Psoas muscle (tissue), 8 donors: ENCODE data around the gene WDPCP. TPM values are rescaled to one million over a fixed set of nuclear protein-coding genes. Genes with fewer than 3 reads are reported as not detected.

Experiments
- ATAC-seq, 4 donors: fragments of 200-7000 bp; cut with Tn5 transposase; one replicate each; pipeline ENCODE4 v1.9.1; 2020; ENCODE audit warnings: moderate library complexity in 3 of 4, mild to moderate bottlenecking in 2 of 4
- DNase-seq, 2 donors: peaks; one replicate each; pipeline ENCODE4 v3.0.0-alpha.2; 2020
- H3K27ac ChIP-seq: fragments of 200-600 bp; one replicate; pipeline ENCODE4 v1.8.0; 2022
- H3K27me3 ChIP-seq, 3 donors: fragments of 200-600 bp in 1 of 3; one replicate each; pipeline versions ENCODE4 v1.6.1 to v1.8.0; 2013 to 2022; ENCODE audit warnings: low read length in 2 of 3, mild to moderate bottlenecking in 2 of 3, moderate library complexity in 1 of 3; ENCODE audit not compliant: insufficient read depth in 3 of 3
- H3K36me3 ChIP-seq, 2 donors: fragments of 200-600 bp in 1 of 2; one replicate each; pipeline versions ENCODE4 v1.6.1 to v1.8.0; 2013 to 2022; ENCODE audit warnings: low read depth in 1 of 2, mild to moderate bottlenecking in 1 of 2, moderate library complexity in 1 of 2; ENCODE audit not compliant: insufficient read depth in 1 of 2
- H3K4me1 ChIP-seq: fragments of 200-600 bp; one replicate; pipeline ENCODE4 v1.8.0; 2022
- H3K4me3 ChIP-seq: fragments of 200-600 bp; one replicate; pipeline ENCODE4 v1.8.0; 2022; ENCODE audit warnings: mild to moderate bottlenecking
- H3K9me3 ChIP-seq: fragments of 200-600 bp; one replicate; pipeline ENCODE4 v1.8.0; 2022
- CTCF ChIP-seq: fragments of 200-600 bp; IDR thresholded peaks from one replicate; pipeline ENCODE4 v1.8.0; 2022; ENCODE audit warnings: antibody characterized with exemption
- WGBS, 3 donors: extraction: QIAGEN DNeasy Blood & Tissue Kit; methylation state at CpG; one replicate each; pipeline versions ENCODE4 v1.1.6 to v1.1.7; 2013; 5-methylcytosine and 5-hydroxymethylcytosine counted together
- intact Hi-C, 2 donors: fragments of 100-400 bp; cut with DNase I; formaldehyde crosslinking; loops; one replicate each; pipeline versions ENCODE4 v1.11.0 to v1.14.2; 2022
- polyA plus RNA-seq, 3 donors: library from polyadenylated mRNA; stranded (reverse); fragments of 200-250 nt; gene quantifications; one replicate each; pipeline ENCODE4 v1.2.3, GENCODE V29; 2013
- total RNA-seq, 4 donors: library from RNA; stranded (reverse); fragmentation: NEBNext Ultra II Directional in 2 of 4; extraction: Animal tissue kit (Norgen Biotek cat#: 25700) in 2 of 4; gene quantifications; one replicate each; pipeline versions ENCODE4 v1.2.1 to v1.2.4, GENCODE V29; 2021 to 2023
- donor health status: healthy with polysubstance abuse.
- donor health status: DM: no; HTN: no; CAD: no; lungs with moderate emphysema.
- donor health status: Bipolar disorder and iron deficiency.
- donor health status: healthy.
- donor health status: DM: yes; HTN: yes; CAD: no.
- donor health status: DM: no; HTN: no; CAD: no.
- donor health status: DM: no; HTN: no; CAD: no.
- donor health status: DM: yes; HTN: yes; CAD: no.

WDPCP gene
- total and polyA plus RNA-seq, 7 donors, result 1.7 to 17.2 (median 4.4) TPM

GRCh38 chr2:63500398-63500797 is 87.9 kb downstream of the WDPCP start:
- Histone ChIP-seq H3K27ac (no peak overlapping the region), H3K27me3 (no peaks in the 10 kb centered on the region), H3K36me3 (no peaks in the 10 kb centered on the region), H3K9me3 (no peaks in the 10 kb centered on the region), H3K4me3 (no peak overlapping the region), H3K4me1 (peaks cover 7% of the 10 kb centered on the region)
- TF ChIP-seq CTCF, result no peak
- intact Hi-C loops, result no loop called here
- no peak for DNase-seq
- 79 to 88% (median 88%) methylated on average over 1 of the region's 1 CpG for whole genome bisulfite sequencing, 3 donors
- ATAC-seq, result no peak

- no peak for DNase-seq
- intact Hi-C loops, result no loop called here
- no peak for ATAC-seq
- H3K4me3 ChIP-seq, result no peak overlapping the region
- no peaks in the 10 kb centered on the region for H3K36me3 ChIP-seq
- H3K27me3 ChIP-seq, result no peaks in the 10 kb centered on the region
- no peak overlapping the region for H3K27ac ChIP-seq
- no peak for TF ChIP-seq CTCF
- WGBS, 3 donors, result 75 to 84% (median 80%) methylated on average over 2 of the region's 2 CpGs
- H3K9me3 ChIP-seq, result no peaks in the 10 kb centered on the region
- H3K4me1 ChIP-seq, result no peaks in the 10 kb centered on the region
Measured at GRCh38 chr2:63497576-63497975, 90.7 kb downstream of the WDPCP start.

- ATAC-seq (no peak), DNase-seq (no peak)
- H3K9me3 ChIP-seq, result no peaks in the 10 kb centered on the region
- H3K27ac ChIP-seq, result no peak overlapping the region
- H3K27me3 ChIP-seq, result no peaks in the 10 kb centered on the region
- no peak for TF ChIP-seq CTCF
- H3K4me1 ChIP-seq, result no peaks in the 10 kb centered on the region
- WGBS, 3 donors, result 93 to 97% (median 97%) methylated on average over 1 of the region's 1 CpG
- H3K36me3 ChIP-seq, result peaks cover 0 to 5% of the 10 kb centered on the region in 2 donors
- H3K4me3 ChIP-seq, result no peak overlapping the region
- intact Hi-C loops, result no loop called here
Measured at GRCh38 chr2:63494968-63495367, 93.3 kb downstream of the WDPCP start.

GRCh38 chr2:63494100-63494499 is 94.2 kb downstream of the WDPCP start:
- Histone ChIP-seq H3K4me1 (no peaks in the 10 kb centered on the region), H3K9me3 (no peaks in the 10 kb centered on the region), H3K27me3 (no peaks in the 10 kb centered on the region), H3K36me3 (peaks cover 0 to 5% of the 10 kb centered on the region in 2 donors), H3K4me3 (no peak overlapping the region), H3K27ac (no peak overlapping the region)
- intact Hi-C loops, result no loop called here
- TF ChIP-seq CTCF, result no peak
- no peak for DNase-seq
- WGBS, 3 donors, result 81 to 91% (median 84%) methylated on average over 7 of the region's 7 CpGs
- no peak for ATAC-seq

GRCh38 chr2:63488118-63488713 is 100.1 kb downstream of the WDPCP start:
- Histone ChIP-seq H3K27ac (no peak overlapping the region), H3K4me1 (no peaks in the 10 kb centered on the region), H3K27me3 (no peaks in the 10 kb centered on the region), H3K4me3 (no peak overlapping the region), H3K9me3 (no peaks in the 10 kb centered on the region), H3K36me3 (peaks cover 2 to 12% of the 10 kb centered on the region in 2 donors)
- ATAC-seq (no peak), DNase-seq (no peak)
- WGBS, 3 donors, result 72 to 78% (median 73%) methylated on average over 2 of the region's 2 CpGs
- TF ChIP-seq CTCF, result peak; percentile 51
- intact Hi-C loops, result loop anchor here in 1 of 2 donors (10.0 kb wide), 1 partner anchor 703 kb away; no protein-coding TSS in a partner anchor
